HG02840 (cell line): ENCODE measurements around the gene KNDC1.

Experiments used
- ATAC-seq: cut with Tn5 transposase; IDR thresholded peaks from one replicate; pipeline ENCODE4 v1.9.1; 2021; ENCODE audit warnings: mild to moderate bottlenecking, moderate library complexity, moderate number of reproducible peaks; ENCODE audit not compliant: unreplicated experiment, low FRiP score

KNDC1 gene

DNA sequence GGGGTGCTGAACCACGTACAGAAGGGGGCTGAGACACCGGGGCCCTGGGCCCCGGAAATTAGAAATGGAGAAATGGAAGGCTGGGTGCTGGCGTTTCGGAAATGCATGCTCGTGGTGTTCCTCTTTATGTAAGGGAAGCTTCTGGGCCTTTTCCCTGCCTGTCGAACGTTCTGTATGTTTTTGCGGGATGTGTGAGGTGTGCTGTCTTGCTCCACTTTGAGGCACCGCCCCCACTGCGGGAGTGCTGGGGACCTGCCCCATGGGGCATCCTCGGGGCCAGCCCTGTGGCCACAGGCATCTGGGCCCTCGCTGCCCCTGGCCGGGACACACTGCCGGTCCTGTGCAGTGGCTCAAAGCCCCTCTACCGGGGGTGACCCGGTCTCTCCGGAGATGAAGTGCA, 75.9 kb downstream of the KNDC1 start:
- no peak for ATAC-seq

DNA sequence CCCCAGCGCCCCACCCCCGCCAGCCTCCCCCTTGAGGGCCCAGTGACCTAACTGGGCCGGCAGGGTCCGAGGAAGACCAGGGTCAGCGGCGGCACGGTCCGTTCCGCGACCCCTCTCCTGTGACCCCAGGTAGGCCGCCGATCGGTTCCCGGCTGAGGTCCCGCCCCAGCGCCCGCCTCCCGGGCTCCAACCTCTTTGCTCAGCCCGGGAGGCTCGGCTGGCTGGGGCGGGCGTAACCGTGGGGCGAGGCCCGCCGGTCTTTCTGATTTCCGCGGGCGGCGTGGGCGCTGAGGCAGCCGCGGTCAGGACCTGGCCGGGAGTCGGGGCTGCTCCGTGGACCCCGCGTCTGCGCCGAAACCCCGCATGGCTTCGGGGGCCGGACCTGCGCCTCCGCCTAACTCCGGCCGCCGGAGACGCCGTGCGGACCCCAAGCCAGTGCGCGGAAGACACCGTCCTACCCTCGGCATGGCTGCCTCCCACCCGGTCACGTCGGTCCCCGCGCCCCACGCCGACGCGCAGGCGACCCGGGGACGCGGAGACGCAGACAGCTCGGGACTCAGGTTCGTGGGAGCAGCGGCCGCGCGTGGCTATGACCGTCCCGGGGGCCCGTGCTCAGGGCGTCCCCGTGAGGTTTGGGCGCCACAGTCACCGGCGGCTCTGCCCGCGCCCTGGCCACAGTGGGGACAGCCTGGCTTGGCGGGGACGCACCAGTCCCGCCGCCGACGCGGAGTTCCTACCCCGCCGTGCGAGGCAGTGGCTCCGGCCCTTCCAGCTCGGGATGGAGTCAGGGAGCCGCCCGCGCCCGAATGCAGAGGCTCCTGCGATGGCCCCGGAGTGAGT, 76.6 kb downstream of the KNDC1 start:
- ATAC-seq, result no peak

DNA sequence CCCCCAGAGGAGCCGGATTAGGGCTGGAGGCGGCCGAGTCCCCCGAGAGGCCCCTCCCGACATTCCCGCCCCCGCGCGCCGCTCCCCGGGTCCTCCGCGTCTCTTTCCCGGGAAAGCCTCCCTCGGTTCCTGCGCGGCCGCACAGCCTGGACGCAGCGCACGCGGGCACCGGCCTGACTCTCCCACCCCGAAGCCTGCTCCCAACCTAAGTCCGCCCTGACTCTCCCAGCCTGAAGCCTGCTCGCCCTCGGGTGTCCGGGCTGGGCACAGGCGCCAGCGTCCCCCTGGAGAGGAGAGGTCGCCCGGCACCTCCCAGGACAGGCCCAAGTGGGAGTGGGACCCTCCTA, 77.2 kb downstream of the KNDC1 start:
- ATAC-seq, result no peak

DNA sequence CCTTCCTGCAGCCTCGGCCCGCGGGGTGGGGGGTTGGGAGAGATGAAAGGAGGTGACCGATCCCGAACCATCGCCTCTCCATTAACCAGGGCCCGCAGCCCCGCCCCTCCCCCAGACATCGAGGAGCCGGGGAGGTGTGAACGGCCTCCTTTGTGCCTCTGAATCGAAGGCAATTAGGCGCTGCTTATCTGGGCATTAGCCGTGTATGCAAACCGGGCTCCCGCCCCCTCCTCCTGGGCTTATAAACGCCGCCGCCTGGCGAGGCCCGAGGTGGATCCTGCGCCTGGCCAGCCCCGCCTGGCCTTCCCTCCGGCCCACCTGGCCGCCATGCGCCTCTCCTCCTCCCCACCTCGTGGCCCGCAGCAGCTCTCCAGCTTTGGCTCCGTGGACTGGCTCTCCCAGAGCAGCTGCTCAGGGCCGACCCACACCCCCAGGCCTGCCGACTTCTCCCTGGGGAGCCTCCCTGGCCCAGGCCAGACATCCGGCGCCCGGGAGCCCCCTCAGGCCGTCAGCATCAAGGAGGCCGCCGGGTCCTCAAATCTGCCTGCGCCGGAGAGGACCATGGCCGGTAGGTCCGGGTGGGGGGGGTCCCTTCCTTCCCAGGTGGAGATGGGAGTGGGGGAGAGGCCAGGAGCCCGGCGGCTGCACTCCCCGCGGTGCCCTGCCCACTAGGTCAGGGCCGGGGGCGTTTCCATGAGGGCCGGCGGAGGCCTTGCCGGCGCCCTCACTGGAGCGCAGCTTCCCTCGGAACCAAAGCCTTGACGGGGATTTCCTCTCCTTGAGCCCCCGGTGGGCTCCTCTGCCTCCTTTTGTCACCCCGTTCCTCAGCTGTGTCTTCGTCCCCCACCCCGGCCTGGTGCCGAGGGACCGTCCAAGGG, 77.8 kb downstream of the KNDC1 start, which contains the start of gene VENTX:
TSS of gene VENTX (plus strand) at position 268 of the 878 bp plus-strand sequence. CDS start at position 328, 60 bp downstream.
- ATAC-seq, result no peak

DNA sequence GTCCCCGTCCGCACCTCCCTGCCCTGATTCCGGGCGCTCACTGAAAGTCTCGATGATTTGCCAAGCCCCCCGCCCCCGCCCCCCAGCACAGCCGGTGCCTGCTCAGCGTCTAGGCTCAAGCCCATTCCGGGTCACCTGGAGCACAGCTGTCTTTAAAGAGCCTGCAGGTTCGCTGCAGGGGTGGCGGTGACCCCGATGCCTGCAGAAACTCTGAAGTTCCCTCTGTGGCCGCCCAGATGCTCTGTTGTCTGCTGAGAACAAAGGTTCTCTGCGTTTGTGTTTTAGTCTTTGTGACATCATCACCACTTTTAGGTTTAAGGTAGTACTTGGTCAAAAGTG, 78.4 kb downstream of the KNDC1 start:
- no peak for ATAC-seq

DNA sequence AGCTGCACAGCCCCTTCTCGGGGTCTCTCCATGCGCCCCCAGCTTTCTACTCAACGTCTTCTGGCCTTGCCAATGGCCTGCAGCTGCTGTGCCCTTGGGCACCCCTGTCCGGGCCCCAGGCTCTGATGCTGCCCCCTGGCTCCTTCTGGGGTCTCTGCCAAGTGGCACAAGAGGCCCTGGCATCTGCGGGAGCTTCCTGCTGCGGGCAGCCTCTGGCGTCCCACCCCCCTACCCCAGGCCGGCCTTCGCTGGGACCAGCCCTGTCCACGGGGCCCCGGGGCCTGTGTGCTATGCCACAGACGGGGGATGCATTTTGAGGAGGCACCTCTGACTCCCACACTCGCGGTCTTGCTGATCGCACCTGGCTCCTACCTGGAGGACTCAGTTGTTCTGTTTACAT, 80.0 kb downstream of the KNDC1 start:
- no peak for ATAC-seq

DNA sequence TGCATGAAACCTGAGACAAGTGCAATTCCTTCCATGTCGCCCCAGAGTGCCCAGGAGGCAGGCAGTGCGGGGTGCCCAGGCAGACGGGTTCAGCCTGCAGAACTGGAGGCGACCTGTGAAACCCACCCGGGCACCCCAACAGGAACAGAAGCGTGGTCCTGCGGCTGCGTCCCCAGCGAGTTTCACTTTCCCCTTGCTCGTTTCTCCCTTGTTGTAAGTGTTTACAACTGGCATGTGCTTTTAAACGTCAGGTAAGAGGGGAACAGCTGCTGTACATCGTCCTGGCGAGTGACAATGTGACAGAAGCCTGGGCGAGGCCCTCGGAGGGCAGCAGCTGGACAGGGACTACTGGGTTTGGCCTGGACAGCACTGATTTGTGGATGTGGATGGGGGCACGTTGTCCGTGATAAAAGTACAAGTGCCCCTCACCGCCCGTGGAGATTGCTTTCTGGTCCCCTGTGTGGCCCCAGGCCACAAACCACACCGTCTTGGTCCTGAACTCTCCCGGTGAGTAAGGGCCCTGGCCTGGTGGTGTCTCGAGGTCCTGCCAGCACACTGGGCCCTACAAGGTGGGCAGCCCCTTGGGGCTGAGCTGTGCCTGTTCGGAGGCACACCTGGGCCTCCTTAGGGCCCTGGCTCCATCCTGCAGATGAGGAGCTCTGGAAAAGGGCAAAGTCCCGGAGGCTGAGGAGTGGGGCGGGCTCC, 81.6 kb downstream of the KNDC1 start:
- ATAC-seq, result no peak

DNA sequence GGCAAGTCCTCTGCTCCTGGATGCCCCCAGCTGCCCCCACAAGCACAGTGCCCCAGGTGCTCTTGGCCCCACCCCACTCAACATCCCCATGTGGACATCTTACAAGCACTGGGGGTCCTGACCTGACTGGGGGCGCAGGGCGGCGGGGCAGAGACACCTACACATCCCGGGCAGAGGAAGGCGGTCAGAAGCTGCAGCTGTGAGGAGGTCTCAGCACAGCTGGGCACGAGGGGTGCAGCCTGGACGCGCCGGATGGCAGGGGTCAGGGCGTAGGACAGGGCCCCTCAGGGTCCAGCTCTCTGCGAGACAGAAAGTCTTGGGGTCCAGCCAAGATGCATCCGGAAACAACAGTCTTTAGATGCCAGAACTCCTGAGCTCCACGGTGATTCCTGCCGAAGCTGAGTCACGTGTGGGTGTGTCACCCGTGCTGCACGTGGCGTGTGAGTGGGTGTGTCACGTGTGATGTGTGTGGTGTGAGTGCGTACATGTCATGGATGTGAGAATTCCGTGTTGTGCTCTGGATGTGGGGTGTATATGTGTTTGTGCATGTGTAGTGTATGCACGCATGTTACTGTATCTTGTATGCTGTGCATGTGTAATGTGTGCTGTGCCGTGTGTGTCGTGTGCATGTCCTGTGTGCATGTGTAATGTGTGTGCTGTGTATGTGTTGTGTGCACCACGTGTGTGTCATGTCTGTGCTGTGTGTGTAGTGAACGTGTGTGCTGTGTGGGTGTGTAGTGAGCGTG, 82.8 kb downstream of the KNDC1 start:
- no peak for ATAC-seq

DNA sequence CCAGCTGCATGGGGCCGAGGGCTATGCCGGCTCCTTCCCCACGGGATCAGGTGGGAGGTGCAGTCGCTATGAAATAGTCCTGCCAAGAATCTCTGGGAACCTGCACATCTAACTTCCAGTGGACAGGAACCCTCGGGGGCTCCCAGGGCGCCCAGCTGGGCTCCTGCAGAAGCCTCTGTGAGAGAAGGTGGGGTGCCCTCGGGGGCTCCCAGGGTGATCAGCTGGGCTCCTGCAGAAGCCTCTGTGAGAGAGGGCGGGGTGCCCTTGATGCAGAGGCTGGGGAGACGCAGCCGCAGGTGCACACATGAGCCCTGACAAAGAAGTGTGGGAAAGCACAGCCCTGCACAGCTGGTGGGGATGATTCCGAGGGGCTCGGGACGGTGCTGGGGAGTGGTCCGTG, 83.6 kb downstream of the KNDC1 start:
- no peak for ATAC-seq

DNA sequence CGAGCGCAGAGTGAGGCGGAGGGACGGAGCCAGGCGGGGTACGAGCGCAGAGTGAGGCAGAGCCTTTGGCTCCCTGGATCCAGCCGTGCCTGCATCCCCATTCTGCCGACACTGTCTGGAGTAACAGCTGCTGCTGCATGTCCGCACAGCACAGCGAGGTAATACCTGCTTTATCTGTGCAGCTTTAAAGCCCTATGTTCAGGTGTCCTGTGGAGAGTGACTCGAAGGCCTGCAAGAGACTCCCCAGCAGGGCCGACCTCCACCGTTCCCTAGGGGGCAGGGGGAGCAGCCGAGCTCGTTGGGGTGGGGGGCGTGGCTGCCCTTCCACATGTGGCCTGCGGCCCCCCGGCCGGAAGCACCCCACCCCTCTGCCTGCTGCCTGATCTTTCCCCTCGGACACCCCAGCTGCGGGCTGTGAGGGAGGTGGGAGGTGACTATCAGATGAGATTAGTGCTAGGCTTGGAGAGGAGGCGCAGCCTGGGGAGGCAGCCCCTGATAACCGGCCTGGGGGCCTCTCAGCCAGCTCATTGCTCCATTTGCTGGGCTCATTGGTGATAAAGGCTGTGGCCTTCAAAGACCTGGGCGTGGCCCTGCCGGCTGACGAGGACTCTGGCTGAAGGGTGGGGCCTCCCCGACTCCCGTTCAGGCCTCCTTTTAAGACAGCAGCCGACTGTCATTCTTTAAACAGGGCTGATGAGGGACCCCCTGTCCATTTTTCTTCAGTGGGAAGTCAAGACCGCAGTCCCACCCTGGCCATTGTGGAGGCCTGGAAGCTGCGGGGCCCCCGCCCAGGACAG, 85.6 kb downstream of the KNDC1 start:
- no peak for ATAC-seq

DNA sequence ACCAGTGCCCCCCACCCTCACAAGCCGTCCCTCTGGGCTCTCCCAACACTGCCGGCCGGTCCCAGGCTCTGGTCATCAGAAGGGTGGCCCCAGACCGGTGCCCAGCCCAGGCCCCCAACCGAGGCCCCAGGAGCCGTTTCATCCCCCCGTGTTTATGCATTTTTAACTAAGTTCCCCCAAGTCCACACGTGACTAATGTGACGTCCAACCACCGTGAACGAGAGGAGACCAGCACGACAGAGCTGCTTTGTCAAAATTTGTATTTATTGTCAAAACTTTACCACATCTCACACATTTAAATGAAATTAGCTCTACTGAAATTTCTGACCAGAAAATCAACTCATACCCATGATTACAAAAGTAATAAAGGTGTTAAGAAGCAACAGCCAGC, 86.2 kb downstream of the KNDC1 start:
- no peak for ATAC-seq

DNA sequence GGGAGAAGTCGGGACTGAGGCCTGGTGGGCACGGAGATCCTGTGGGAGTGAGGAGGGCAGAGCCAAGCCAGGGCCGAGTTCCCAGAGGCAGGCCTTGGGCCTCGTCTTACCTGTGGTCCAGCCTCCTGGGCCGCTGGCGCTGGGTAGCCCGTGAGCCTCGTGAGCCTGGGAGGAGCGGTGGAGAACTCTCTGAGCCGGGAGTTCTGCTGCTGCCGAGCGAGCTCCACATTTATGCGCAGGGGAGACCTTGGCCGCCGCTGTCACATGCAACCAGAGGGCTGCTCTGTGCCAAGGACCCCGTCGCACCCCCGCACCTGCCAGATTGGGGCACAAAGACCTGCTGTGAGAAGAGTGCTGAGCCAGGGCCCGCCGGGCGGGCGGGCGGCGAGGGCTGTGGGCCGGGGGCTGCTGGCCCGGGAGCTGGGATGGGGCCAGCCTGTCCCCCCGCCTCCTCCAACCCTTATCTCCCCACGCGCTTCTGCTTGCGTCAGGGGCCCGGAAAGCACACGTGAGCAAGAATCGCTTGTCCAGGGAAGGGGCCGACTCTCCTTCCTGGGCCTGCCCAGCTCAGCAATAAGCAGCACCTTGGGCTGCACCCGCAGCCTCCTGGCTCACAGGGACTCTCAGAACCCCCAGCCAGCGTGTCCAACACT, 87.8 kb downstream of the KNDC1 start:
- no peak for ATAC-seq

DNA sequence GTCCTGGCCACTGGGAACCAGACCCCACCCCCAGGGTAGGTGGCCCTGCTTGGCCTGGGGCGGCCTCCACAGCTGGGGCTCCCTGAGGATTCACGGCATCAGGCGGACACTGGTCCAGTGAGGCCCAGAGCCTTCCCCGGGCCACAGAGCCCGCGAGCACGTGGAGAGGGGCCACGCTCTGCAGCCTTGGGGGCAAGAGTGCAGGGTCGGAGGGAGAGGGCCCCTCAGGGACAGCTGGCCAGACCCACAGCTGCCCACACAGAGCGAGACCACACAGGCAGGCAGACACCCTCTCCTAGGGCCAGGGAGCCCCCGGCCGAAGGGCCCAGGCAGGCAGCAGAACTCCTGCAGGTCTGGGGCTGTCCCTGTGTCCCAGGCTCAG, 88.3 kb downstream of the KNDC1 start:
- no peak for ATAC-seq

DNA sequence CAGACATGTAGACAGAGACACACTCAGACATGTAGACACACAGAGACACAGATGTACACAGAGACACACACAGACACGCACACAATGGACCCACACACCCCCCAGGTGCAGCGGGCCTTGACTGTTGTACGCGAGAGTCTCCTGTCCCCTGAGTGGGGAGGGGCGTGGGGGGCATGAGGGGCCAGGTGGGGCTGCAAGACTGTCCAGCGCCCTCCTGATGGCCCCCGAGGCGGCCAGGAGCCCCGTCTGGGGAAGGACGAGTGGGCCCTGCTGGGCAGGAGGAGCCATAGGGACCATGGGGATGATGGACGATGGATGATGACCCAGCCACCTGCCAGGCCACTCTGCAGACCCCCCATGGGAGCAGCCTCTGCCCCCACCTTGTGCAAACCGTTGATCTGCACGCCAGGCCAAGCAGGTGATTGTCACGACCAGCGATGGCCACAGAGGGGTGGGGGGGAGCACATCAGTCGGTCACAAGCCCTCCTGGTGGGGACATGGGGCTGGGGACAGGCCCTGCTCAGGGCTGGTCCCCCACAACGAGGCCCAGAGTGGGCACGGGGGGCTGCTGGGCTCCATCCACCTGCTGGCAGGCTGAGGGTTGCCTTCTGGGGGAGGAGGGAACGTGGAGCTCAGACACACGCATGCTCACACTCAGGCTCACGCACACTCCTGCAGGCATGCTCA, 89.2 kb downstream of the KNDC1 start:
- no peak for ATAC-seq

DNA sequence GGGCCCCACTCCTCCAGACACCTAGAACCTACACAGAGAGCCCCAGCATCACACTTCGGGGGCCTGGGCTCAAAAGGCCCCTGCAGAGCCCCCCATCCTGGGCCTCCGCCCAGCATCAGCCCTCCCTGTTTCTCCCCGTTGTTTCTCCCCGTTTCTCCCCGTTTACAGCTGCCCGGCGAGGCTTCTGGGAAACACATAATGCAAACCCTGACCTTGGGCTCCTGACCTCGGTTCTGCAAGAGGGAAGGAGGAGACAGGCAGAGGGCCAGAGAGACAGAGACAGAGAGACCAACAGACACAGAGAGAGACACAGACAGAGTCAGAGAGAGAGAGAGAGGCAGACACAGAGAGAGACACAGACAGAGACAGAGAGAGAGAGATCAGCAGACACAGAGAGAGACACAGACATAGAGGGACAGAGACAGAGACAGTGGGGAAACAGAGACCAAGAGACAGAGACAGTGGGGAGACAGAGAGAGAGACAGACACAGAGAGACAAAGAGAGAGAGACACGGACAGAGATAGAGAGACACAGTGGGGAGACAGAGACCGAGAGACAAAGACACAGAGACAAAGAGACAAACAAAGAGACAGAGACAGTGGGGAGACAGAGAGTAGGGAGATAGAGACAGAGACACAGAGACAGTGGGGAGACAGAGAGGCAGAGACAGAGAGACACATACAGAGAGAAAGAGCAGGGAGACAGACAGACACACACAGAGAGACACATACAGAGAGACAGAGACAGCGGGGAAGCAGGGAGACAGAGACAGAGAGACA, 90.1 kb downstream of the KNDC1 start:
- ATAC-seq, result no peak

DNA sequence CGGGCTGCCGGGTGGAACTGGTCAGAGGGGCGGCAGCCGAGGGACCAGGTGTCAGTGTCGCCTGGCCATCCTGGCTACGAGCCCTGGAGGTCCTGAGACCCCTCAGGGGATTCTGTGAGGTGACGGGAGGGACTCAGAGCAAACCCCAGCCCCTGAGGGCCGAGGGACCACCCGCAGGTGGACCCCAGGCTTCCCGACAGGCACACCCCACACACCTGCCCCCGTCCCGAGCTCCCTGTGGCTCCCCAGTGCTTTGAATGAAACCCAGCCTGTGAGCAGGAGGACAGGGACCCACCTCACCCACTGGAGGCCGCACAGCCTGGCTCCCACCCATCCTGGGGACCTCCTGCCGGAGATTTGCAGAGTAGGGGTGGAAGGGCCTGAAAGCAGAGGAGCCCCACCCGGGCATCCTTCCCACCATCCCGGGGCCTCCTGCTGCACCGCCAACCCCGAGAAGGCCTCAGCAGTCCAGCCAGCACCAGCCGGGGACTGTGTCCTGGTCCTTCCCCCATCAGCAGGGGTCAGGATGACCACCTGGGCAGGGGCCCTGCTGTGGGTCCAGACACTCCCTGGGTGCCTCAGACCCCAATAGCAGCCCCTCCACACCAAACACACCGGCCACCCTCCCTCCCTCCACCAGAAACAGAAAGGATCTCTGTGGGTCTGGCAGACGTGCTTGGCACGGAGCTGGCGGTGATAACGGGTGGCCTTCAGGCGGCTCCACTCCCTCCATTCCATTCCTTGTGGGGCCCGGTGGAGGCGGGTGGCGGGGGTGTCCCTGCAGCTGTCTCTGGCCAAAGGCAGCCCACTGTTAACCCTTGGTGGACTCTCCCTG, 91.6 kb downstream of the KNDC1 start:
- no peak for ATAC-seq

DNA sequence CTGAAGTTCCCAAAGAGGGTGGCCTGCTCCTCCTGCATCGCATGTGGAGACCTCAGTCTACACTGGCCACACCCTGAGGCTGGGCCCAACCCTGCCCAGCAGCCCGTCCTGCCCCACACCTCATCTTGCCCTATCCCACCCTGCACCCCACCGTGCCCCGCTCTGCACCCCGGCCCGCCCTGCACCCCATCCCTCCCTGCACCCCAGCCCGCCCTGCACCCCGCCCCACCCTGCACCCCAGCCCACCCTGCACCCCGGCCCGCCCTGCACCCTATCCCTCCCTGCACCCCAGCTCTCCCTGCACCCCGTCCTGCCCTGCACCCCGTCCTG, 92.2 kb downstream of the KNDC1 start:
- ATAC-seq, result no peak
